Esophagus squamous epithelium (tissue), 5 donors: ENCODE measurements around the gene QPRT. TPM values are rescaled to one million over a fixed set of nuclear protein-coding genes. Genes with fewer than 3 reads are reported as not detected.

Experiments used
- DNase-seq: peaks from one replicate; lab custom pipeline; 2025; lab: John Stamatoyannopoulos, UW
- H3K27ac ChIP-seq, 4 donors: fragments of 200-600 bp; sonication (generic); one replicate each; pipeline ENCODE4 v1.5.1; 2016 to 2019; ENCODE audit warnings: mild to moderate bottlenecking in 1 of 4
- H3K27me3 ChIP-seq, 4 donors: fragments of 200-600 bp; sonication (generic); 1 replicate in 3 of 4; 2 replicates in 1 of 4; pipeline versions ENCODE4 v1.5.1 to v1.6.0; 2017 to 2021; ENCODE audit warnings: antibody characterized with exemption in 1 of 4
- H3K36me3 ChIP-seq, 3 donors: fragments of 200-600 bp; sonication (generic); one replicate each; pipeline ENCODE4 v1.5.1; 2016 to 2019
- H3K4me1 ChIP-seq, 3 donors: fragments of 200-600 bp; sonication (generic); one replicate each; pipeline ENCODE4 v1.5.1; 2017 to 2019
- H3K4me3 ChIP-seq, 4 donors: fragments of 200-600 bp; sonication (generic); 1 replicate in 3 of 4; 2 replicates in 1 of 4; pipeline ENCODE4 v1.5.1; 2016 to 2019; ENCODE audit warnings: mild to moderate bottlenecking in 2 of 4, moderate library complexity in 1 of 4
- H3K9me3 ChIP-seq, 3 donors: fragments of 200-600 bp; sonication (generic); one replicate each; pipeline ENCODE4 v1.5.1; 2016 to 2019
- POLR2A ChIP-seq, 4 donors: fragments of 450-650 bp; IDR thresholded peaks; one replicate each; pipeline ENCODE4 v1.6.1; 2017; ENCODE audit warnings: antibody characterized with exemption in 4 of 4, mild to moderate bottlenecking in 4 of 4, moderate library complexity in 3 of 4
- WGBS, 2 donors: methylation state at CpG; one replicate each; pipeline ENCODE4 v1.1.5; 2018; 5-methylcytosine and 5-hydroxymethylcytosine counted together
- intact Hi-C: fragments of 100-400 bp; cut with DNase I; formaldehyde crosslinking; loops from one replicate; pipeline ENCODE4 v1.15.0; 2022
- total RNA-seq, 4 donors: library from RNA; depleted of rRNA; stranded (reverse); fragments of >200 nt; gene quantifications; one replicate each; pipeline ENCODE4 v1.1.0, GENCODE V29; 2016
- TF ChIP-seq, protein P1 (sequence below), 6 experiments: fragments of 450-650 bp in 4 of 6; fragments of 200-600 bp in 2 of 6; sonication (generic) in 2 of 6; IDR thresholded peaks; one replicate each; pipeline ENCODE4 v1.5.1; 2016 to 2019; ENCODE audit warnings: antibody characterized with exemption in 6 of 6, mild to moderate bottlenecking in 4 of 6, moderate library complexity in 4 of 6
- donor health status: DM: yes; HTN: yes; CAD: no.

The QPRT gene
- total RNA-seq, 4 donors from 2014 or later = 0.40 to 3.6 (median 1.9) TPM

DNA sequence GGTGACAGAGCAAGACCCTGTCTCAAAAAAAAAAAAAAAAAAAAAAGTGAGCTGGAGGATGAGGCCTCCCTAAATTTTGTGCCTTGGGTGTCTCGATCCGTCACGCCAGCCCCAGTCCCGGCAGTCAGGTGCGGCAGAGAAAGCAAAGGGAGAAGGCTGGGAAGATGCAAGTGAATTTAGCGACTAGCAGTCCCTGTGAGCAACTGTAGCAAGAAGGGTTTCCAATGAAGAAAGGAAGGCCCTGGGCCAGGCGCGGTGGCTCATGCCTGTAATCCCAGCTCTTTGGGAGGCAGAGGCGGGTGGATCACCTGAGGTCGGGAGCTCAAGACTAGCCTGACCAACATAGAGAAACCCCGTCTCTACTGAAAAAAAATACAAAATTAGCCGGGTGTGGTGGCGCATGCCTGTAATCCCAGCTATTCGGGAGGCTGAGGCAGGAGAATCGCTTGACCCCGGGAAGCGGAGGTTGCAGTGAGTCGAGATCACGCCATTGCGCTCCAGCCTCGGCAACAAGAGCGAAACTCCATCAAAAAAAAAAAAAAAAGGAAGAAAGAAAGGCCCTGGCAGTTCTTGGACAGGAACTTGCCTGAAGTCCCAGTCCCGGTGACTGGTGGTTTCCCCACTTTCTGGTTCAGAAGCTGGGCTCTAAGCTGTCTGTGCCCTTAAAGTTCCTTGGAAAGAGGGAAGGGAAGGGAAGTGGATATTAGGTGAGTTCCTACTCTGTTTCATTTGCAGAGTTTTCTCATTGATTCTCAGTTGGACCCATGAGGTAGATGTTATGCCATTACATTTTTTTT lies 1.8 kb upstream of the QPRT start:
- Histone ChIP-seq H3K4me3 (no peak overlapping the region), H3K27me3 (no peaks in the 10 kb centered on the region), H3K4me1 (peaks cover 0 to 20% (median 5%) of the 10 kb centered on the region in 3 donors), H3K27ac (no peak overlapping the region), H3K36me3 (no peaks in the 10 kb centered on the region), H3K9me3 (no peaks in the 10 kb centered on the region)
- TF ChIP-seq POLR2A (IDR thresholded peaks at IDR 0.05) = no peak
- no peak for DNase-seq
- 78 to 85% methylated on average over 23 of the region's 23 CpGs for WGBS, 2 donors
- intact Hi-C loops = no loop called here

DNA sequence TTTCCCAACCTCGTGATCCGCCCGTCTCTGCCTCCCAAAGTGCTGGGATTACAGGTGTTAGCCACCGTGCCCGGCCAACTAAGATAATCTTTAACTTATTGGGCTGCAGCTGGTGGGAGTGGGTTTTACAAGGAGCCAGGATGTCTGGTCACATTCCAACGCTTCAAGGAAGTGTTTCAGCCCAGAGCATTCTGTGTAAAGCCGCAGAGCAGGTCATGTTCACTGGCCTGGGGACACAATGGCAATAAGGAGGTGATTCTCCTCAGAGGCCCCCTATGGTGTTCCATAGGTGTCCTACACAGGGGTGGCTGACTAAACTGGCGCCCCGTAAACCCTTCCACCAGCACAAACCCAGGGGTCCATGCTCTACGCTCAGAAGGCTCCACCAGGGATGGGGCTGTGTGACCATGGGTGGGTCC lies 1.2 kb downstream of the QPRT start:
- Histone ChIP-seq H3K4me3 (peak overlapping the region in 1 of 4 donors; percentile 29), H3K4me1 (peaks cover 0 to 12% (median 0%) of the 10 kb centered on the region in 3 donors), H3K27me3 (no peaks in the 10 kb centered on the region), H3K36me3 (no peaks in the 10 kb centered on the region), H3K27ac (no peak overlapping the region), H3K9me3 (no peaks in the 10 kb centered on the region)
- WGBS, 2 donors = 54 to 70% methylated on average over 2 to 6 of the region's 10 CpGs
- TF ChIP-seq, protein P1, sequence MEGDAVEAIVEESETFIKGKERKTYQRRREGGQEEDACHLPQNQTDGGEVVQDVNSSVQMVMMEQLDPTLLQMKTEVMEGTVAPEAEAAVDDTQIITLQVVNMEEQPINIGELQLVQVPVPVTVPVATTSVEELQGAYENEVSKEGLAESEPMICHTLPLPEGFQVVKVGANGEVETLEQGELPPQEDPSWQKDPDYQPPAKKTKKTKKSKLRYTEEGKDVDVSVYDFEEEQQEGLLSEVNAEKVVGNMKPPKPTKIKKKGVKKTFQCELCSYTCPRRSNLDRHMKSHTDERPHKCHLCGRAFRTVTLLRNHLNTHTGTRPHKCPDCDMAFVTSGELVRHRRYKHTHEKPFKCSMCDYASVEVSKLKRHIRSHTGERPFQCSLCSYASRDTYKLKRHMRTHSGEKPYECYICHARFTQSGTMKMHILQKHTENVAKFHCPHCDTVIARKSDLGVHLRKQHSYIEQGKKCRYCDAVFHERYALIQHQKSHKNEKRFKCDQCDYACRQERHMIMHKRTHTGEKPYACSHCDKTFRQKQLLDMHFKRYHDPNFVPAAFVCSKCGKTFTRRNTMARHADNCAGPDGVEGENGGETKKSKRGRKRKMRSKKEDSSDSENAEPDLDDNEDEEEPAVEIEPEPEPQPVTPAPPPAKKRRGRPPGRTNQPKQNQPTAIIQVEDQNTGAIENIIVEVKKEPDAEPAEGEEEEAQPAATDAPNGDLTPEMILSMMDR (IDR thresholded peaks at IDR 0.05) = no peak
- no peak for TF ChIP-seq POLR2A (IDR thresholded peaks at IDR 0.05)
- DNase-seq = no peak
- intact Hi-C loops = no loop called here

DNA sequence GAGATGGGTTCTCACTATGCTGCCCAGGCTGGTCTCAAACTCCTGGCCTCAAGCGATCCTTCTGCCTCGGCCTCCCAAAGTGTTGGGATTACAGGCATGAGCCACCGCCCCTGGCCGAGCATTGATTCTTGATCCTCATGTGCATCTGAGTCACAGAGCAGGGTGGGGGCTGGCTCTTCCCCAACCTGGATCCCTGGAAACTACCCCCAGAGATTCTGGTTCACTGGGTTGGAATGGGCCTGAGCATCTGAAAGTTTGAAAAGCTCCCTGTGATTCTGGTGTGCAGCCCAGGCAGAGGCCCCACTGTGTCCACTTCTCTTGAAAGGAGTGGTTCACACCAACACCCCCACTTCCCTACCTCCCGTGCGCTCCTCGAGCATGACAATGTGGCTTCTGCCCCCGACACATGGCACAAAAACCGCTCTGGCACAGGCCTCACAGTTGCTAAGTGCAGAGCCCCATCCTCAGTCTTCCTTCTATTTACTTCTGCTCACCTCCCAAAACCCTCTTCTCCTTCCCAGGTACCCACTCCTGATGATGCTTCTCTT lies 4.6 kb downstream of the QPRT start:
- H3K27ac ChIP-seq = no peak overlapping the region
- TF ChIP-seq POLR2A (IDR thresholded peaks at IDR 0.05) = no peak
- TF ChIP-seq, protein P1 (IDR thresholded peaks at IDR 0.05) = no peak
- no peaks in the 10 kb centered on the region for H3K36me3 ChIP-seq
- H3K9me3 ChIP-seq = no peaks in the 10 kb centered on the region
- intact Hi-C loops = no loop called here
- no peak for DNase-seq
- no peak overlapping the region for H3K4me3 ChIP-seq
- peaks cover 0 to 11% (median 0%) of the 10 kb centered on the region in 3 donors for H3K4me1 ChIP-seq
- WGBS, 2 donors = 93% methylated on average over 5 of the region's 9 CpGs
- no peaks in the 10 kb centered on the region for H3K27me3 ChIP-seq

DNA sequence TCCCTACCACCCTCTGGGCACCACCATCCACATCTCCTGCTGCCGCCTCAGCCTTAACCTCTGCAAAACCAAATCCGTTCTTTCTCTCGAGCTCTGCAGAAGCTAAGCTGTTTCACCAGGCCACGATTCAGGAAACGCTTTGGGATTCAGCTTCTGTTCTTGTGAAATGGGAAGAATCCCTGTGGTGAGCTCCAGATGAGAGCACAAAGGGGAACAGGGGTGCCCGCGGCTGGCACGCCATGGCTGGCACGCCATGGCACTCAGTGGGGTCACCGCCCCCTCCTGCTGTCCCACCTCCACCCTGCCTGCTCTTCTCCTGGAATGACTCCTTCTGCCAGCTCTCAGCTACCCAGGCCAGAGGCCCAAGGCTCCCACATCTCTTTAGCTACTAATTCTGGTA lies 5.7 kb downstream of the QPRT start:
- no peak for DNase-seq
- WGBS, 2 donors = 92 to 94% methylated on average over 7 to 8 of the region's 10 CpGs
- no peak for TF ChIP-seq POLR2A (IDR thresholded peaks at IDR 0.05)
- TF ChIP-seq, protein P1 (IDR thresholded peaks at IDR 0.05) = no peak
- intact Hi-C loops = no loop called here
- Histone ChIP-seq H3K9me3 (no peaks in the 10 kb centered on the region), H3K4me3 (no peak overlapping the region), H3K27me3 (no peaks in the 10 kb centered on the region), H3K36me3 (no peaks in the 10 kb centered on the region), H3K27ac (no peak overlapping the region), H3K4me1 (peaks cover 0 to under 1% (median 0%) of the 10 kb centered on the region in 3 donors)

DNA sequence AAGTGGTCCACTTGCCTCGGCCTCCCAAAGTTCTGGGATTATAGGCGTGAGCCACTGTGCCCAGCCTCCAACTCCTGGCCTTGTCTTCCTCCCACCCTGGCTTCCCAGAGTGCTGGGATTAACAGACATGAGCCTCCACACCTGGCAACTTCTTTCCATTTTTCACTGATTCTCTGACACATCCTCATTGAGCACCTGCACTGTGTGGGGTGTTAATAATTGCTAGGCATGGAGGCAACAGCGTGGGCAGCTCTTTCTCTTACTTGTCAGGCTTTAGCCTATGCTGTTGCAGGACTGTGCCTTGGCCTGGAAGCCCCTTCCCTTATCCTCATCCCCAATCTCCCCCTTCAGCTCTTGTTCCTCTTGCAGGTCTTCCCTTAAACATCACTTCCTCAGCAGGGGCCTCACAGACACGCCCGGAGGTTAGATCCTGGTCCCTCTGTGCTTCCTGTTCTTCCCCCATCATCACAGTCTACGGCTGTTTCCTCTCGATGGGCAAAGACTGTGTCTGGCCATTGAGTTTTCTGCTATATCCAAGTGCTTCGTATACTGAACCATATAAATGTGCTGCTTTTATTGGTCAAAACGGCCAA lies 7.9 kb downstream of the QPRT start:
- 71 to 79% methylated on average over 9 of the region's 9 CpGs for WGBS, 2 donors
- H3K27ac ChIP-seq = no peak overlapping the region
- H3K36me3 ChIP-seq = no peaks in the 10 kb centered on the region
- no peak for DNase-seq
- no peaks in the 10 kb centered on the region for H3K27me3 ChIP-seq
- no peak for TF ChIP-seq POLR2A (IDR thresholded peaks at IDR 0.05)
- TF ChIP-seq, protein P1 (IDR thresholded peaks at IDR 0.05) = no peak
- no peaks in the 10 kb centered on the region for H3K9me3 ChIP-seq
- no peaks in the 10 kb centered on the region for H3K4me1 ChIP-seq
- H3K4me3 ChIP-seq = no peak overlapping the region
- intact Hi-C loops = no loop called here
